SK-N-SH treated with all-trans-retinoic acid at 6 μM for 48 hours (cell line): Measurements from ENCODE around the gene SKIC2.

ENCODE experiments used
- ATAC-seq: fragments of 200-7000 bp; cut with Tn5 transposase; 3 replicates; pipeline ENCODE4 v1.9.1; 2020; ENCODE audit warnings: mild to moderate bottlenecking, moderate library complexity
- BACH2 ChIP-seq: fragments of 250-450 bp; sonication (Bioruptor Pico); IDR thresholded peaks from 2 replicates; pipeline ENCODE4 v1.9.0; 2021; ENCODE audit warnings: mild to moderate bottlenecking, borderline replicate concordance
- ESRRG ChIP-seq: fragments of 250-450 bp; sonication (Bioruptor Pico); IDR thresholded peaks from 2 replicates; pipeline ENCODE4 v1.6.1; 2021; ENCODE audit warnings: mild to moderate bottlenecking
- ISL1 ChIP-seq: fragments of 250-450 bp; sonication (Bioruptor Pico); IDR thresholded peaks from 2 replicates; pipeline ENCODE4 v2.1.2; 2022; ENCODE audit warnings: mild to moderate bottlenecking, moderate library complexity
- OSR1 ChIP-seq: fragments of 250-450 bp; sonication (Bioruptor Pico); IDR thresholded peaks from 2 replicates; pipeline ENCODE4 v1.8.0; 2022; ENCODE audit warnings: moderate library complexity, mild to moderate bottlenecking, inconsistent platforms
- PATZ1 ChIP-seq: fragments of 250-450 bp; sonication (Bioruptor Pico); IDR thresholded peaks from 2 replicates; pipeline ENCODE4 v1.8.0; 2020; ENCODE audit warnings: mild to moderate bottlenecking, moderate library complexity, borderline replicate concordance
- POU6F1 ChIP-seq: fragments of 250-450 bp; sonication (Bioruptor Pico); IDR thresholded peaks from 2 replicates; pipeline ENCODE4 v1.8.0; 2021; ENCODE audit warnings: low read depth, mild to moderate bottlenecking, moderate library complexity, borderline replicate concordance
- RARB ChIP-seq: fragments of 250-450 bp; sonication (Bioruptor Pico); IDR thresholded peaks from 2 replicates; pipeline ENCODE4 v1.8.0; 2021; ENCODE audit warnings: mild to moderate bottlenecking, moderate library complexity
- SNAI2 ChIP-seq: fragments of 250-450 bp; sonication (Bioruptor Pico); IDR thresholded peaks from 2 replicates; pipeline ENCODE4 v1.5.0; 2020; ENCODE audit warnings: mild to moderate bottlenecking, moderate library complexity
- TCF4 ChIP-seq: fragments of 250-450 bp; sonication (Bioruptor Pico); IDR thresholded peaks from 2 replicates; pipeline ENCODE4 v1.8.0; 2021; ENCODE audit warnings: mild to moderate bottlenecking, moderate library complexity, borderline replicate concordance
- TOX ChIP-seq: fragments of 250-450 bp; sonication (Bioruptor Pico); IDR thresholded peaks from 2 replicates; pipeline ENCODE4 v1.8.0; 2021; ENCODE audit warnings: mild to moderate bottlenecking, moderate library complexity, borderline replicate concordance
- TSHZ2 ChIP-seq: fragments of 250-450 bp; sonication (Bioruptor Pico); IDR thresholded peaks from 2 replicates; pipeline ENCODE4 v1.5.0; 2020; ENCODE audit warnings: mild to moderate bottlenecking, moderate library complexity
- ZC3H10 ChIP-seq: fragments of 250-450 bp; sonication (Bioruptor Pico); IDR thresholded peaks from 2 replicates; pipeline ENCODE4 v1.5.1; 2021; ENCODE audit warnings: mild to moderate bottlenecking, moderate library complexity
- ZFP30 ChIP-seq: fragments of 450-650 bp; formaldehyde crosslinking; IDR thresholded peaks from 2 replicates; pipeline ENCODE4 v1.5.0; 2022; ENCODE audit warnings: mild to moderate bottlenecking, moderate library complexity
- ZNF565 ChIP-seq: fragments of 450-650 bp; formaldehyde crosslinking; conservative IDR thresholded peaks from 2 replicates; pipeline ENCODE4 v1.5.0; 2020; ENCODE audit warnings: low read depth, mild to moderate bottlenecking, moderate library complexity
- ZNF70 ChIP-seq: fragments of 450-650 bp; formaldehyde crosslinking; IDR thresholded peaks from 2 replicates; pipeline ENCODE4 v1.5.0; 2020; ENCODE audit warnings: mild to moderate bottlenecking, moderate library complexity
- ZNF8 ChIP-seq: fragments of 450-650 bp; formaldehyde crosslinking; IDR thresholded peaks from 2 replicates; pipeline ENCODE4 v1.5.0; 2020; ENCODE audit warnings: mild to moderate bottlenecking, moderate library complexity
- TF ChIP-seq, protein P1 (sequence below): fragments of 250-450 bp; sonication (Bioruptor Pico); IDR thresholded peaks from 2 replicates; pipeline ENCODE4 v1.5.1; 2020; ENCODE audit warnings: low read depth, mild to moderate bottlenecking, moderate library complexity

Gene SKIC2

DNA sequence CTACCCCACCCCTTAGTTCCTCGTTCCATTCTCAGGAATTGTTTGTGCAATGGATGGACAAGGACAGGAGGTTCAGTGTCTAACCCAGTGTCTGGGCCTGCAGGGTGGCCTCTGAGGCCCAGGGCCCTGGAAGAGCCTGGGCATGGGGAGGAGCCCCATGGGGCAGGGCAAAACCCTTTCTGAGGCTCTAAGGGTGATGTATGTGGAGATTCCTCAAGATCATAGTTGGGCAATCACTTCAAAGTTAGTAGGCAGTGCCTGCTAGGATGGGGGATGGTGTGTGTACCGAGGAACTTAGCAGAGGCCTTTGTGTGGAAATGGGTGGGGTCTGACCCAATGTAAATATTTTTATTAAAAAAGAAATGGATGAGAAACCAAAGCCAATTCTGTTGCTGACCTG is 38.2 kb upstream of the SKIC2 start:
- no peak for TF ChIP-seq TOX (CRISPR knock-in tag)
- ATAC-seq: no peak

DNA sequence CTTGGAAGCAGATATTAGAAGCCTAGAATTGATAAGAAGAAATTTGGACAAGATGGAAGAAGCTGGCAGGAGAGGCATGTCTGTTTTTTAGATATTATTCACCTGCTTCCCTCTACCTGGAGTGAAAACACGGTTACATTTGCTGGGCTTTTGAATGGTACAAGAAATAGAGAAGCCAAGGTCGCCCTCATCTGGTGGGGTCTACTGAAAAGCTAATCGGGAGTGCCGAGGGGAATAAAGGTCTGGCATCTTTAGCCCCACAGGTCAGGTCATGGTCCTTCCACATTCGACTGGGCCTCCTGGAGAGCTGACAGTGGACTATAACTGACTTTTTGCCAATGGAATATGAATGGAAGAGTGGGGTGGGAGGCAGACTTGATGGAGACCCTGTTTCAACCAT is 36.0 kb upstream of the SKIC2 start:
- ATAC-seq: no peak
- TF ChIP-seq OSR1 (CRISPR knock-in tag) (no peak), ZC3H10 (no peak), SNAI2 (no peak), ZNF565 (CRISPR knock-in tag) (no peak), TOX (CRISPR knock-in tag) (no peak), BACH2 (no peak), TCF4 (CRISPR knock-in tag) (no peak), RARB (no peak), ZFP30 (CRISPR knock-in tag) (no peak)
- TF ChIP-seq, protein P1, sequence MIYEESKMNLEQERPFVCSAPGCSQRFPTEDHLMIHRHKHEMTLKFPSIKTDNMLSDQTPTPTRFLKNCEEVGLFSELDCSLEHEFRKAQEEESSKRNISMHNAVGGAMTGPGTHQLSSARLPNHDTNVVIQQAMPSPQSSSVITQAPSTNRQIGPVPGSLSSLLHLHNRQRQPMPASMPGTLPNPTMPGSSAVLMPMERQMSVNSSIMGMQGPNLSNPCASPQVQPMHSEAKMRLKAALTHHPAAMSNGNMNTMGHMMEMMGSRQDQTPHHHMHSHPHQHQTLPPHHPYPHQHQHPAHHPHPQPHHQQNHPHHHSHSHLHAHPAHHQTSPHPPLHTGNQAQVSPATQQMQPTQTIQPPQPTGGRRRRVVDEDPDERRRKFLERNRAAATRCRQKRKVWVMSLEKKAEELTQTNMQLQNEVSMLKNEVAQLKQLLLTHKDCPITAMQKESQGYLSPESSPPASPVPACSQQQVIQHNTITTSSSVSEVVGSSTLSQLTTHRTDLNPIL (CRISPR knock-in tag): no peak

GRCh38 chr6:31927242-31927862 is 31.6 kb upstream of the SKIC2 start, which contains the start of gene C2:
Gene C2, plus strand, starts transcription at chr6:31927717. Its CDS starts 36 bp downstream, at chr6:31927753.
- no peak; the same call in 2 of the 3 replicates for ATAC-seq

DNA sequence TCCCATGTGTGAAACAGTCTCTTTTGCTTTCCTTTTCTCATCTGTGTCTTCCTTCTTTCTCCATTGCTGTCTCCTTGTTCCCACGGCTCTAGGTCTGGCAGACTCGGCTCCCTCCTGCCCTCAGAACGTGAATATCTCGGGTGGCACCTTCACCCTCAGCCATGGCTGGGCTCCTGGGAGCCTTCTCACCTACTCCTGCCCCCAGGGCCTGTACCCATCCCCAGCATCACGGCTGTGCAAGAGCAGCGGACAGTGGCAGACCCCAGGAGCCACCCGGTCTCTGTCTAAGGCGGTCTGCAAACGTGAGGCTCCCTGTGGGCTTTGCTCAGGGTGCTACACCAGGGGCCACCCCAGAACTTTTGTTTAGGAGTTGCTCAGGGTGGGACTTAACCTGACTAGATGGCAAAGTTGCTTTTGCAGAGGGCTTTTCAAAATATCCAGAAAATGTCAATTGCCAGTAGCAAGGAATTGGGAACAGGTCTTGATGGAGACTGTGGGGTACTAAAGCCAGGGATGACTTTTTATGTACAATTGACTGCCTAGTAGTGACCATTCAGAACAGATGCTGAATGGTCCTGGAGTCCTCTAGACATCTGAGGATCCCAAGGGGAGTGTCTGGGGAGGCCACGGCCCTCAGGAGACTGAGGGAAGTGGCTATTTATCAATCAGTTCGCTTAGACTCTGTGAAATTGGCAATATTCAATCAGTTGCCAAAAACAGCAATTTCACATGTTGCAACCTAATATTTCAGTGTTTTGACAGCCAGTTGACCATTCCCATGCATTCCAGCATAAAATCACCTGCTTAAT is 30.9 kb upstream of the SKIC2 start:
- ATAC-seq: no peak
- TF ChIP-seq ZNF565 (CRISPR knock-in tag) (no peak), TCF4 (CRISPR knock-in tag) (no peak), ESRRG (CRISPR knock-in tag) (no peak), OSR1 (CRISPR knock-in tag) (no peak), BACH2 (no peak), ZFP30 (CRISPR knock-in tag) (no peak), POU6F1 (no peak), RARB (no peak), SNAI2 (no peak), TSHZ2 (CRISPR knock-in tag) (no peak), ZNF8 (CRISPR knock-in tag) (no peak), PATZ1 (CRISPR knock-in tag) (no peak), ZC3H10 (no peak), ZNF70 (CRISPR knock-in tag) (no peak), ISL1 (CRISPR knock-in tag) (no peak)

More at GRCh38 chr6:31927242-31927862, 31.6 kb upstream of the SKIC2 start, which contains the start of gene C2:
- TF ChIP-seq PATZ1 (CRISPR knock-in tag) (no peak), TOX (CRISPR knock-in tag) (no peak), ESRRG (CRISPR knock-in tag) (no peak), POU6F1 (no peak)
